ENCODE measurements around the gene ACADVL. TPM values are rescaled to one million over a fixed set of nuclear protein-coding genes. Genes with fewer than 3 reads are reported as not detected.

Gene ACADVL
- total RNA-seq, 1 experiment from 2014 or later = 283 TPM

- Histone ChIP-seq H4K8ac (replicated peaks; ENCODE audit: insufficient read length, low read depth, low read length) (no peak overlapping the region), H3K4me2 (ENCODE audit: insufficient read depth, insufficient read length, low read length) (peak overlapping the region; percentile 79), H3T11ph (ENCODE audit: low read length) (no peak overlapping the region), H3K4ac (ENCODE audit: low read depth, low read length) (no peak overlapping the region), H3K9ac (ENCODE audit: extremely low read depth, insufficient read length, low read length) (peak overlapping the region; percentile 39), H3K23me2 (ENCODE audit: insufficient read length, low read depth, low read length, poor library complexity, severe bottlenecking) (peaks cover 6% of the 10 kb centered on the region), H2BK20ac (ENCODE audit: low read depth, low read length, poor library complexity, severe bottlenecking) (no peak overlapping the region), H2BK15ac (ENCODE audit: low read depth, low read length) (no peak overlapping the region), H3K14ac (ENCODE audit: insufficient read depth, low read length) (no peak overlapping the region), H3K79me1 (ENCODE audit: insufficient read depth, low read depth, low read length, poor library complexity, severe bottlenecking) (peaks cover 13% of the 10 kb centered on the region), H2BK12ac (ENCODE audit: insufficient read length, low read depth, low read length) (no peak overlapping the region), H2BK120ac (ENCODE audit: low read depth, low read length, poor library complexity, severe bottlenecking) (peak overlapping the region; percentile 50), H3K18ac (ENCODE audit: insufficient read length, low read depth, low read length) (peak overlapping the region; percentile 61), H2BK5ac (ENCODE audit: insufficient read length, low read length) (no peak overlapping the region), H4K20me1 (ENCODE audit: control insufficient read depth, insufficient read depth, insufficient read length) (no peaks in the 10 kb centered on the region), H4K91ac (ENCODE audit: insufficient read length, low read depth, low read length) (no peak overlapping the region), H3K4me1 (ENCODE audit: insufficient read depth, low read length) (no peaks in the 10 kb centered on the region; the same call in 1 of the 2 replicates), H3K27ac (ENCODE audit: insufficient read length, low read depth, low read length) (no peak overlapping the region), H3K27me3 (ENCODE audit: insufficient read depth, low read length) (no peaks in the 10 kb centered on the region), H3K23ac (ENCODE audit: insufficient read length, low read depth, low read length) (no peak overlapping the region), H4K5ac (ENCODE audit: insufficient read length, low read depth, low read length) (no peak overlapping the region), H3K56ac (ENCODE audit: insufficient read length, low read depth, low read length) (no peak overlapping the region), H2AFZ (ENCODE audit: low read length) (no peak overlapping the region), H3K9me3 (ENCODE audit: control insufficient read depth, low read depth, low read length) (no peaks in the 10 kb centered on the region), H3K79me2 (ENCODE audit: insufficient read depth, low read length) (peaks cover 23% of the 10 kb centered on the region; the same call in 1 of the 2 replicates), H2AK5ac (ENCODE audit: insufficient read length, low read length) (no peak overlapping the region)
- Mint-ChIP-seq H3K9me3 (no peaks in the 10 kb centered on the region), H3K27me3 (ENCODE audit: low read depth) (no peaks in the 10 kb centered on the region), H3K36me3 (ENCODE audit: insufficient read depth in 1 of 3, low read depth in 3 of 3) (peaks cover 22 to 38% (median 38%) of the 10 kb centered on the region in 3 experiments), H3K27ac (peak overlapping the region; percentile 95 to 98 (median 96)), H3K4me1 (peaks cover 31 to 34% of the 10 kb centered on the region in 2 experiments), H3K4me3 (peak overlapping the region; percentile 90 to 95)
- no peak for DNase-seq
- no CpG with 5 or more reads among the region's 55 CpGs for WGBS (ENCODE audit: extremely low coverage, insufficient read length, low lambda C conversion rate)
- no peak for TF ChIP-seq CTCF (conservative IDR thresholded peaks at IDR 0.05)
These were observed 31.2 kb downstream of the ACADVL start for GRCh38 chr17:7250695-7251627.
